KG1 (cell line): ENCODE measurements around the gene LIX1.
A peak's percentile ranks its signal among the peaks of the same experiment; 100 is the strongest.
"Not testable (repeated sequence)": the region's sequence is repeated elsewhere in the genome, so short reads cannot be mapped to it uniquely, and the experiment has no call there.

Experiments used
- DNase-seq: peaks from one replicate; lab custom pipeline; 2025; lab: John Stamatoyannopoulos, UW

The LIX1 gene

DNA sequence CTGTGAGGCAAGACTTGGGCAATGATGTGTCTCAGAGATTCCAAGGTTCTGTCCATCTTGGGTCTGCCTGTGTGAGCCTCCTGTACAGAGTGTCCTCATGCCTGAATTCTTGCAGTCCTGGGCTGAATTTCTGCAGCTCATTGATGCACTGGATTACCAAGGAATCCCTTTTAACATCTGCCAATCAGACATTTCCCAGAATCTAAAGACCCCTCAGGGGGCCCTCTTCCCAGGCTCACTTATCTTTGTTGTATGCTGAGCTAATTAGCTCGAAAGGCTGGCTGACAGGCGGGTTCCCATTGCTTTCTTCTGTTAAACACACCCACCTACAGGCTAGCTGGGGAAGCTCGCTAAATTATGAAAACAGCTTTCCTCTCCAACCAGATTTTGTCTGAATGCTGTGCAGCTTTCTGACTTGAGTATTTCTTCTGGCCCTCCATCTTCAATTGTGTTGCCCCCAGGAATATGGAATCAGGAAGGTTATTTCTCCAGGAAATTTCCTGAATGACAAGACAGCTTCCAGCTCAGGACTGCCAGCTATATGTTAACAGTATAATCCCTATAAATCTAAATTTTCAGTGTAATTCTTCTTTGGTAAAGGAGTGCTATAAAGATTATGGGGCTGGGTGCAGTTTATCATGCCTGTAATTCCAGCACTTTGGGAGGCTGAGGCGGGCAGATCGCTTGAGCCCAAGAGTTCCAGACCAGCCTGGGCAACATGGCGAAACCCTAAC lies at the start of gene LIX1:
TSS of gene LIX1 (minus strand) at position 91 of the 734 bp plus-strand sequence. CDS start at position 56, 35 bp downstream.
- no peak for DNase-seq

DNA sequence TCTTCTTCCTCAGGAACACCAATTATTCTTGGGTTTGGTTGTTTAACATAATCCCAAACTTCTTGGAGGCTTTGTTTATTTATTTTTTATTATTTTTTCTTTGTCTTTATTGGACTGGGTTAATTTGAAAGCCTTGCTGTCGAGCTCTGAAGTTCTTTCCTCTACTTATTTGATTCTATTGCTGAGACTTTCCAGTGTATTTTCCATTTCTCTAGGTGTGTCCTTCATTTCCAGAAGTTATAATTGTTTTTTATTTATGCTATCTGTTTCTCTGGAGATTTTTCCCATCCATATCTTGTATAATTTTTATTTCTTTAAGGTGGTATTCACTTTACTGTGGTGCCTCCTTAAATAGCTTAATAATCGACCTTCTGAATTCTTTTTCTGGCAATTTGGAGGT lies 49.5 kb upstream of the LIX1 start:
- DNase-seq: no peak

DNA sequence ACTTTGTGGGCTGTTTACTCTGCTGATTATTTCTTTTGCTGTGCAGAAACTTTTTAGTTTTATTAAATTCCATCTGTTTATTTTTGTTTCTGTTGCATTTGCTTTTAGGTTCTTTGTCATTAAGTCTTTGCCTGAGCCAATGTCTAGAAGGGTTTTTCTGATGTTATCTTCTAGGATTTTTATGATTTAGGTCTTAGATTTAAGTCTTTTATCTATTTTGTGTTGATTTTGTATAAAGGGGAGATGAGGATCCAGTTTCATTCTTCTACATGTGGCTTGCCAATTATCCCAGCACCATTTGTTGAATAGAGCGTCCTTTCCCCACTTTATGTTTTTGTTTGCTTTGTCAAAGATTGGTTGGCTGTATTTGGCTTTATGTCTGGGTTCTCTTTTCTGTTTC lies 47.1 kb upstream of the LIX1 start:
- not testable (repeated sequence) for DNase-seq

DNA sequence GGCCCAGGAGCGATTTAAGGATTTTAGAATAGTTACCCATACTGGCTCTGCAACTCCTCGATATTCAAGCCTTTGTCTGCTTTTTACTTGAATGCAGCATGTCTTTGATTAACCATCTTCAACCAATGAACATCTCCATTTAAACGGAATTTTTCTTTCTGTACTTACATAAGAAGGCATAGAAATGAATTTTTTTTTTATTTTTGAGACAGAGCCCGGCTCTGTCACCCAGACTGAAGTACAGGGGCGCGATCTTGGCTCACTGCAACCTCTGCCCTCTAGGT lies 41.5 kb upstream of the LIX1 start:
- no peak for DNase-seq

DNA sequence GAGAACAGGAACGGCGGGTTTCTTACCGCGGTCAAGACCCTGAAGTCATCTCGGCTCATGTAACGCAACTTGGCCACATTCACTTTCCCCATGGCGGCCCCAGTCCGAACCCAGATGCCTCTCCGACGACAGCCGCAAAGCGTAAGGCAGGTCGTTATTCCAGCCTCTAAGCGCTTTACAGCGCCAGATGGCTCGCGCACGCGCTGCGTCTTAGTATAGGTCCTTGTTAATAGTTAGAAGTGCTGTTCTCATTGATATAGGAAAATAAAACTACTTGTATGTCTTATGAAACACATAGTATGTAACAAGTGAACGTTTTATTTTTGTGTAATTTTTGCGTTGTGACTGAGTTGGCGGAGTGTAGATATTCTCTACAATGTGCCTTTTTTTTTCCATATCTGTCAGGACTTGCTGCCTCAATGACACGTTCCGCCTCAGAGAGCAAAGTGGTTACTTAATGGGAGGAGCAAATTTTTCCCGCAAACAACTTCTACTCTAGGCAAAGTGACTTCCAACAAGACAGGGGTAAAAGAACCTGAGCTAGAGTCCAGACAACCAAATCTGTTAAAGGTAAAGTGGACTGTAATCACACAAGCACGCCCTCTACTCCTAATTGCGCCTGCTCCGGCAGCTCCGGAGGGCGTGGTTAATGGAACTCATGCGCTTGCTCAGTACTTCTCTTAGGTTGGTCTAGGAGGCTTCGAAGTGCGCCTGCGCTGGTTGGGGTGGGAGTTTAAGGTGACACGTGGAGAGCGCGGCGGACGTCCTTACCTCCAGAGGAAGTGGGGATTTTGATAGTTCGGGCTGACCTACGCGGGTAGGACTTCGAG lies 40.9 kb upstream of the LIX1 start, which contains the start of gene RIOK2:
TSS of gene RIOK2 (minus strand) at position 148 of the 830 bp plus-strand sequence. CDS start at position 92, 56 bp downstream.
- DNase-seq: peak; percentile 65

DNA sequence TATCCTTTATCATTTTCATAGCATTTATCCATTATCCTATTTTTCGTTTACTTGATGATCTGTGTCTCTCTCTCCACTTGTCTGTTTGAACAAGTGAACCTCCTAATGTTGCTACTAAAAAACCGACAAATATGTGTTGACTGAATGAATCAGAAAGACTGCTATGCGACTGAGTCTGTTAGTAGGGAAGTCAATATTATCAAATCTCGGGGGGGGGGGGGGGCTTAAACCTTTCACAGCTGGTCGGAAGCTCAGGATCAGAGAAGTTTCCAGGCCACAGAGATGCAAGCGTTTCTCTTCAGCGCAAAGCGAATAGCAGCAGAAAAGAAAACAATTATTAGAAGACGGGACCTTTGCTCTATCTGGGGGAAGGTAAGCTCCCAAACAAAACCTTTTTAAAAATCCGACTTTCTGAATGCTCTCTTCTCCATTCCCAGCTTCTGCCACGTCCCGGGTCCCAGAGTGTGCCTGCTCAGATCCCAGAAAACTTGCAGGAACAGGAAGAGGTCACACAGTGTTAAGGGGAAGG lies 40.2 kb upstream of the LIX1 start:
- DNase-seq: no peak

DNA sequence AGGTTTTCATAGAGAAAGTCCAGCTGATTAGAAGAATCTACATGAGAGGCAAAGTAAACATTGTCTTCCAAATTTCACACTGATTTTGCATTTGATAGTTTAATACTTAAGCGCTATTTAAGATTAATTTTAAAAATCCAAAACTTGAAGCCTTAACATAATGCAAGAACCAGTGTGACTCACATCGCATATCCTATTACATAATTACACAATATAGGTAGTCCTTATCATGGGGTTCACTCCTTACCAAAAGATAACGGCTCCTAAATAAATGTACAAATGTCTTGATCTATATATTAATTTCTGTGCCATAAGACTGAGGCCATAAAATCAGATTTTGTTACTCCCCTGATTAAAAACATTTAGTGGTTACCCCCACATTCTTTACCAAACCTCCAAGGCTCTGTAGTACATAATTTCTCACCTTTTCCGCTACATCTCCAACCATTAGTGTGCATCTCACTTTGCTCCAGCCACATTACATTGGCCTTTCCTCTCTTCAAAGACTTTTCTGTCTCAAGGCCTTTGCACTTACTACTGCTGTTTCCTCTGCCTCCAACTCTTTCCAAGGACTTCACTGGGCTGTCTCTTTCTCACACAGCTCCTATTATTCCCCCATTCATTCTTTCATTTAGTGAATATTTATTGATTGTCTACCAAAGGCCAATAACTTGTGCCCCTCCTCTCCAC lies 39.6 kb upstream of the LIX1 start:
- no peak for DNase-seq

DNA sequence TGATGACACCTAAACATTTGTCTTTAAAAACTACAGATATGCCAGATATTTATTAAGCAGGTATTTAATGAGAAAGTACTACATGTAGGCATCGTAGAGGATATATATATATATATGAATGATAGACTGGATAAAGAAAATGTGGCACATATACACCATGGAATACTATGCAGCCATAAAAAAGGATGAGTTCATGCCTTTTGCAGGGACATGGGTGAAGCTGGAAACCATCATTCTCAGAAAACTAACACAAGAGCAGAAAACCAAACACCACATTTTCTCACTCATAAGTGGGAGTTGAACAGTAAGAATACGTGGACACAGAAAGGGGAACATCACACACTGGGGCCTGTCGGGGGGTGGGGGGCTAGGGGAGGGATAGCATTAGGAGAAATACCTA lies 37.0 kb upstream of the LIX1 start:
- DNase-seq: not testable (repeated sequence)

DNA sequence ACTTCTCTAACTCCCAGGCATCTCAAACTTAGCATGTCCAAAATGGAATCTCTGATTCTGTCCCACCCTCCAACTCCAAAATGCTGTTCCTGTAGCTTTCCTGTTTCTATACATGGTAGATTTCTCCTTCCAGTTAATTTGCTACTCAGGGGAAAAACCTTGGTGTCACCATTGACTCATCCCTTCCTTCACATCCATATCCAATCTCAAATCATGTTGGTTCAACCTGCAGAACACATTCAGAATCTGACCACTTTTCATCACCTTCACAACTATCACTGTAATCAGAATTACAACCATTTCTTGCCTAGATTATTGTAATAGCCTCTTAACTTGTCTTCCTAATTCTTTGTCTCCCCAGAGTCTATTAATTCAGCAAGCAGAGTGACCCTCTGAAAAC lies 29.8 kb upstream of the LIX1 start:
- DNase-seq: no peak

DNA sequence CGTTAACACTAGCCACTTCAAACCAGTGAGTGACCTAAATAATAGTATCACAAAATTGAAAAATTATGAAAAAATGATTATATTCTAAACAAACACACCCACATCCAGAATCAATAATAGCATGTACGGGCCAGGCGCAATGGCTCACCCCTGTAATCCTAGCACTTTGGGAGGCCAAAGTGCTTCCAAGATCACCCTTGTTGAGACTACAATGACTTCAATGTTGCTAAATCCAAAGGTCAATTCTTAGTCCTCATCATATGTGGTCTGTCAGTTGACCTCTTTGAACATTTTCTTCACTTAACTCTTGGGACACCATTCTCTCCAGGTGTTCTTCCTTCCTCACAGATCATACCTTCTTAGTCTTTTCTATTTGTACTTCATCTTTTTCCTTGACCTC lies 29.3 kb upstream of the LIX1 start:
- no peak for DNase-seq

DNA sequence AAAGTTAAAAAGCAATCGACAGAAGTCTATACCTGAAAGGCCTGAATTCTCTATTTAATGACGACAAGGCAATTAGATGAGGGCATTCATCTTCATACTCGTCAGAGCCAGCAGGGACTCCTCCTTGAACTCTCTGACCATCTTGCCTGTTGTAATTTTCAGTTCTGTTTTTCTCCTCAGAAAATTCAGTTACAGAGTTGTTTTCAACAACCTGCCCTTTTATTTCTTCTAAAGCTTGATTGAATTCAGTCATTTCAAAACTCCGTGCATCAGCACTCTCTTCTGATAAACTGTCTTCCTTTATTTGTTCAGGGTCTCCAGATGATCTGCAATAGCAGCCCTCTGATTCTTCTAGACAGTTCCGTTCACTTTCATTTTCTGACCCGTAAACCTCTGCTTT lies 25.0 kb upstream of the LIX1 start:
- DNase-seq: no peak

DNA sequence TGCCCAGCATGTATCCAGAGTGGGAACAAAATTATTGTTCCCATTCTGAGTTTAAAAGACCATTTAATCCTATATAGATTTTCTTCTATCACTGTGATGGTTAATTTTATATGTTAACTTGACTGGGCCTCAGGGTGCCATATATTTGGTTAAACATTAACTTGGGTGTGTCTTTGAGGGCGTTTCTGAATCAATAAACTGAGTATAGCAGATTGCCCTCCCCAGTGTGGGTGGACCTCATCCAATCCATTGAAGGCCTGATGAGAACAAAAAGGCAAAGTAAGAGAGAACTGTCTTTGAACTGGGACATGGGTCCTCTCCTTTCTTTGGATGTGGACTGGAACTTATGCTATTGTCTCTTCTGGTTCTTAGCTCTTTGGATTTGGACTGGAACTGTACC lies 23.3 kb upstream of the LIX1 start:
- DNase-seq: no peak

DNA sequence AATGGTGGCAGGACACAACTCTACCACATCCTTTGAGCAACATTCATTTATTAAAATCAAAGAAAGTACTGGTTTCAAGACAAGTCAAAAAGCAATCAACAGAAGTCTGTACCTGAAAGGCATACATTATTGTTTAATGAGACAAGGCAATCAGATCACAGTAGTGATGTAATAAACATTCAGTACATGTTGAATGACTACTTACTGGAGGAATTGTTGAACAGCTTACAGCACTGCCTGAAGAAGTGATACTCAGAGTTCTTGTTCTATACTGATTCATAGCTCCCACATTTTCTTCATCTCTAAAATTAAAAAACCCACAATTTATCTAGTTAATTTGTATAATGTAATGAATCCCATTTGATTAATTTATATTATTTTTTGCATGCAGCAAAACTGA lies 22.4 kb upstream of the LIX1 start:
- no peak for DNase-seq

DNA sequence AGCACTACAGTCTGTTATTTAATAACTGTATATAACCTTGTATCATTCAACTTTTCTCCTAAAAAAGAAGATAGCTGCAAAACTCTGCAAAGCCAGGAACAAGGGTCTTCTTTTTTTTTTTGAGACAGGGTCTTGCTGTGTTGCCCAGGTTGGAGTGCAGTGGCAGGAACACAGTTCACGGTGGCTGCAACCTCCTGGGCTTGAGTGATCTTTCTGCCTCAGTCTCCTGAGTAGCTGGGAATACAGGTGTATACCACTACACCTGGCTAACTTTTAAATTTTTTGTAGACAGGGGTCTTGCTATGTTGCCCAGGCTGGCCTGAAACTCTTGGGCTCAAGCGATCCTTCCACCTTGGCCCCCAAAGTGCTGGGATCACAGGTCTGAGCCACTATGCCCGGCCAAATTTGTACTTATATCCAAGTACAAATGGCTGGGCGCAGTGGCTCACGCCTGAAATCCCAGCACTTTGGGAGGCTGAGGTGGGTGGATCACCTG lies 21.4 kb upstream of the LIX1 start:
- DNase-seq: no peak

DNA sequence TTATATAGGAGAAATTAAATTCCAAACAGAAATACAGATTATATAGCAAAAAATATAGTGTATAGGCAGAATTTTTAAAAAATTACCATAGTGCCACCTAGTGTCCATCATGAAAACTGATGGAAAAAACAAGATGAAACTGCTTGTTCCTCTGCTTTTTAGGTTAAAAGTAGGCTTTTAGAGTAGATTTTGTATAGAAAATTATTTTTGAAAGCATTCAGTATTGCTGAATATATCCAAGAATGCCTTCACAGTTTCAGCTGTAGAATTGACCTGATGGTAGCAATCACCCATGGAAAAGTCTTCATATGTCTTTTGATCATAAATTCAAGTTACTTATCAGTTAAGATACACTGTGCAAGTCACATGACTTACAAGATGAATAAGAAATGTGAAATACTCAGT lies 21.0 kb upstream of the LIX1 start:
- DNase-seq: no peak

DNA sequence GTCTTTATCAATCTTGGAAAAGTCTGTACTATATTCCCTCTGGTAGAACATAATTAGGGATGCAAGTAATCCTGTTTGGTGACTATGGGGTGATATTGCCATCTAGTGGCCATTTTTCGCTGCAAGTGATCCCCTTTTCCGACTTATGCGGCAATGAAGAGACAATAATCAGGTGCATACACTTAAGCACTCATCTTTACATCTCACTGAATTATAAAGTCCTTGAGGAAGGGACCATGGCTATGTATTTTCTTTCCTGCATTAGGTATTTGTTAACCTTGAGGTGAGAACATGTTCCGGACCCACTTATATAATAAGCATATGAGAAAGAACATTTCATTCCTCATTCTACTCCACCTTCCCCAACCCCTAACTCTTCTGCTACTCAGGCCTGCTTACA lies 19.6 kb upstream of the LIX1 start:
- no peak for DNase-seq

DNA sequence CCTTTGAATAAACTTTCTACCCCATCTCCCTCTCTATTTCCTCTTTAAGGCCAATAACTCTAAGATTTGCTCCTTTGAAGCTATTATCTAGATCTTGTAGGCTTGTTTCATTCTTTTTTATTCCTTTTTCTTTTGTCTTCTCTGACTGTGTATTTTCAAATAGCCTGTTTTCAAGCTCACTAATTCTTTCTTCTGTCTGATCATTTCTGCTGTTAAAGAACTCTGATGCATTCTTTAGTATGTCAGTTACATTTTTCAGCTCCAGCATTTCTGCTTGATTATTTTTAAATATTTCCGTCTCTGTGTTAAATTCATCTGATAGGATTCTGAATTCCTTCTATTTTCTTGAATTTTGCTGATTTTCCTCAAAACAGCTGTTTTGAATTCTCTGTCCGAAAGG lies 15.3 kb upstream of the LIX1 start:
- DNase-seq: no peak

DNA sequence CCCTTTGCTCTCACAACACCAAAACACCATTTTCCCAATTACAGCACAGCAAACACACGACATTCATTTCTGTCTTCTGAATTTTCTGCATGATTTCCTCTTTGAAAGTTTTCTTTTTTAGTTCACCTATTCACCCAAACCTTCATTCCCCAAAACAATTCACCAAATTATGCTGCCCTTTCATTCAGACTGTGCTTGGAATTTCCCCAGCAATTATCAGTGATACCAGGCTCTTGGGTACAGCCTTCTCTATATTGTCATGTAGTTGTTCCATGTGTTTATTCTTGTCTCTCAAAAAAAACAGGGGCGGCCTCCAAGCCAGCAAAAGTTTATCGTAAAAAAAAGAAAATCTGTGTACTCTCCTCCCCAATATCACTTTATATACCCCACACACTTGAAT lies 9.0 kb upstream of the LIX1 start:
- no peak for DNase-seq

DNA sequence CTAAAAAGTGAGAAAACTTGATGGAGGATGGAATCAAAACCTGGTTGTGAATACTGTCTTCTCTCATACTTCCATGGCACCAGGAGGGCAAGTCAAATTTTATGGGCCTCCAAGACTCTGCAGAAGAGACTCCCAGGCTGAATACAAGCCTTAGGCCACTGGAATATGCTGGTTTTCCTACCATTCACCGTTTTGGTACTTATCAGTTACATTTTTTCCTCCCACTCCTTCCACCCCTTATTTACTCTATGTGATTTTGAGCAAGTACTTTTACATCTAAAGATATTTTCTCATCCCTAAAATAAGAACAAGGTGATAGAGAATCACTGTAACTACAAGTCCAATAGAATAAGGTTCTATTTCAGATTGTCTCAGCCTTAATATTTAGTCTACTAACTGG lies 8.0 kb upstream of the LIX1 start:
- no peak for DNase-seq

DNA sequence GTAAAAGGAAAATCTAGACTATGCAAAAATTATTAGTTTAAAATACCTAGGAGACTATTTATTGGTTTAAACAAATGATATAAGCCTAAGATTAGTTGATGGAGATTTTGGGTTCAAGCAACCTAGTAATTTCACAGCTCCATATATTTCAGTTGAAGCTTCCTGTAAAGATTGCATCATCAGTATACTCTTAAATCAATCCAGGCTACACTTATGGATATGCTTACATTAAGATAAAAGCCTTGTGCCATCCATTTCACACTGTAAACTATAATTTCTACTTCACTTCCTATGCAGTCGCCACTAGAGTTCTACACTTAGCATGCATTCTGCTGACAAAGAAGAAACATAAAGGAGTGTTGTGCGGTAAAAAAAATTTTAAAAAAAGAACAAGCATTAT lies 7.3 kb upstream of the LIX1 start:
- DNase-seq: no peak

DNA sequence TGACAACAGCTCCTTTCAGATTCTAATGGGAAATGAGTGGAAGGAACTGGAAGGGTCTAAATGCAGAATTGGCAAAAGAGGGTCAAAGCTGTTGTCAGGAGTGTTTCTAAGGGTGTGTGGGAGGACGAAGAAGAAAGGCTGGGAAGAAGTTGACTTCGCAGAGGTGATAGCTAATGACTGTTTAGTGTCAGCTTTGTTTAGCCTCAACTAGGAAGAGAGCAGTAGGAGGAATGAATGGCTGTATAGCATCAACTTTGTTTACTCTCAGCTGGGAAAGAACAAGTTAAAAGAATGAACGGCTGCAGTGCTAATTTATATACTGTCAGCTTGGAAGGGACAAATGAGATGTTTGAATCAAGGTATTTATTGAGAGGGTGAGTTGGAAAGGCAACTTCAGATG lies 5.9 kb upstream of the LIX1 start:
- DNase-seq: no peak

DNA sequence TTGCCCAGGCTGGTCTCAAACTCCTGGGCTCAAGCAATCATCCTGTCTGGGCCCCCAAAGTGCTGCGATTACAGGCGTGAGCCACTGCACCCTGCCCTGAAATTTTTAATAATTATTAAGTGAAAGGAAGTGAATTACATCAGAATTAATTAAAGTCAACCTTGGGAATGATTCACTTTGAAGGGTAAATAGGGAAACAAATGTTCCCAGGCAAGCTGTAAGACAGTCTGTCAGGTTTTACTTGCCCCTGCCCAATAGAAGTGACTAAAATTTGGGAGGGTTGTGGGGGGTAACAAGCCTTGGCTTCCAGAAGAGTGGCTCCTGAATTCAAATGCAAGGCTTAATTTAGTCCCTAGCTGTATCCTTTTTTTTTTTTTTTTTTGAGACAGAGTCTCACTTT lies 1.3 kb upstream of the LIX1 start:
- DNase-seq: no peak

DNA sequence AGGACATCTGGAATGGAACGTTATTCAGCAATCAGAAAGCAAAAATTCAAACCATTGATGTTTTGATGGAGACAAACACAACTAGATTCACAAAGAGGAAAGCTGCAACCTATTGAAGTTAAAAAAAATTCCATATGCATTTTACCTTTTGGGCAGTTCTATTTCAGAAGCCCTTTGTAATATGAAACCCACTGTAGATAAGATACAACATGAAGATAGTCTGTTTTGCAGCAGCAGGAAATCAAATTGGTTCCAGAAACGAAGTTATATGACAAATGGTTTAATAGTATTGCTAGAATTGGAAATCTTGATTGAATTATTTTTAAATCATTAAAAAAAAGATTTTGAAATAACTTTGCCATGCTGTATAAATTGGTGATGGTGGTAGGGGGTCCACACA lies 872 bp downstream of the LIX1 start:
- DNase-seq: no peak
